ENCODE measurements around the gene MED12. TPM values are rescaled to one million over a fixed set of nuclear protein-coding genes. Genes with fewer than 3 reads are reported as not detected.

Gene MED12
- total RNA-seq, 2 experiments from 2014 or later: 49.0 to 50.2 TPM

DNA sequence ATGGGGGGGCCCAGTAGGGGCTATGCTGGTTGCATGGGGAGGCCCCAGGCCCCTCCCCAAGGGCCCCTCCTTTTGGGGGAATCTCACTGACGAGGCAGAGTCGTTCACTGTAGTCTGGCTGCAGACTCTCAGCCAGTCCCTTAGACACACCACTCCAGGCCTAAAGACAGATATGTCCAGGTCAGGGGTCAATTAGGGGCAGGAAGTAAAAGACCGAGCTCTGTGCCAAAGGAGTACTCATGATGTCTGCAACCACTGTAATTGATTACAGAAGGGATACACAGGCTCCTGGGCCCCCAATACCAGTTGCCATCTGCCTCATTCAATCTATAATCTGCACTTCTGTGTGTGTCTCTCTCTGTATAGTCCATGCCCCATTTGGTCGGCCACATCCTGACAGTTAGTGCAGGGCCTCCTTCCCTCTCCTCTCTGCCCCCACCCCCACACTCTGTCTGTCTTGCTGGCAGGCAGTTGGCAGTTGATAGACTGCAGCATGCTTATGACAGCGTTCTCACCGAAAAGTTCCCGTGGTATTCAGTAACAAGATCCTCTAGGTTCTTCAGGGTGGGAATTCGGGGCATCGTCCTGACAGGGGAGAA, 10.5 kb upstream of the MED12 start:
- H3K9me3 Mint-ChIP-seq (ENCODE audit: insufficient read depth): no peaks in the 10 kb centered on the region
- ATAC-seq: peak; percentile 12
- no peaks in the 10 kb centered on the region for H3K27me3 Mint-ChIP-seq (ENCODE audit: low read depth)
- H3K36me3 Mint-ChIP-seq (ENCODE audit: low read depth): peaks cover 70% of the 10 kb centered on the region
- ChIA-PET CTCF (no interaction called here), POLR2A (interaction anchor here (1.4 to 1.8 kb wide), 3 partner anchors 8 to 11 kb away, joined by 4 to 13 read pairs (median 4); partner anchors contain the start of gene MED12)
- DNase-seq: peak; percentile 76
- peak overlapping the region; percentile 94 for H3K4me3 Mint-ChIP-seq
- peak overlapping the region; percentile 98 for H3K27ac Mint-ChIP-seq
- H3K4me1 Mint-ChIP-seq (ENCODE audit: low read depth): peaks cover 62% of the 10 kb centered on the region

DNA sequence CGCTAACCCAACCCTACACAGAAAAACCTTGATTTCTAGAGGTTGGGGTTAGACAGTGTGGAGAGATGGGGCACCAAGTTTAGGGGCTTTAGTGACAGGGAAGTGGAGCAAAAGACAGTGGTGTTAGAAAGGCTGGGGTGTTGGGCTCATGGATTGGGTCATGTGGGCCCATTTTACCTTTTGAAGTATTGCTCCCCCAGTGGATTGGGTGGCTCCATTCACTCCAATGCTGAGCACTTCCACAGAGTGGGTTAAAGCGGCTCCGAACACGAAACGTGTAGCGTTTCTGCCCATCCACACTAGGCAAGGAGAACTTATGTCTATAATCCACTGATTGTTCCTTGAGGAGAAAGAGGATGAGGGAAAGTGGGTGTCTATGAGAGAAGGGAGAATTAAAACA, 9.3 kb upstream of the MED12 start:
- H3K4me3 Mint-ChIP-seq: peak overlapping the region; percentile 94
- DNase-seq: peak; percentile 40
- no peaks in the 10 kb centered on the region for H3K27me3 Mint-ChIP-seq (ENCODE audit: low read depth)
- H3K36me3 Mint-ChIP-seq (ENCODE audit: low read depth): peaks cover 65% of the 10 kb centered on the region
- ChIA-PET CTCF (no interaction called here), POLR2A (interaction anchor here (1.3 to 1.8 kb wide), 4 partner anchors 9 to 12 kb away, joined by 4 to 13 read pairs (median 4); partner anchors contain the start of gene MED12)
- peak overlapping the region; percentile 98 for H3K27ac Mint-ChIP-seq
- peaks cover 55% of the 10 kb centered on the region for H3K4me1 Mint-ChIP-seq (ENCODE audit: low read depth)
- no peak for ATAC-seq
- H3K9me3 Mint-ChIP-seq (ENCODE audit: insufficient read depth): no peaks in the 10 kb centered on the region

DNA sequence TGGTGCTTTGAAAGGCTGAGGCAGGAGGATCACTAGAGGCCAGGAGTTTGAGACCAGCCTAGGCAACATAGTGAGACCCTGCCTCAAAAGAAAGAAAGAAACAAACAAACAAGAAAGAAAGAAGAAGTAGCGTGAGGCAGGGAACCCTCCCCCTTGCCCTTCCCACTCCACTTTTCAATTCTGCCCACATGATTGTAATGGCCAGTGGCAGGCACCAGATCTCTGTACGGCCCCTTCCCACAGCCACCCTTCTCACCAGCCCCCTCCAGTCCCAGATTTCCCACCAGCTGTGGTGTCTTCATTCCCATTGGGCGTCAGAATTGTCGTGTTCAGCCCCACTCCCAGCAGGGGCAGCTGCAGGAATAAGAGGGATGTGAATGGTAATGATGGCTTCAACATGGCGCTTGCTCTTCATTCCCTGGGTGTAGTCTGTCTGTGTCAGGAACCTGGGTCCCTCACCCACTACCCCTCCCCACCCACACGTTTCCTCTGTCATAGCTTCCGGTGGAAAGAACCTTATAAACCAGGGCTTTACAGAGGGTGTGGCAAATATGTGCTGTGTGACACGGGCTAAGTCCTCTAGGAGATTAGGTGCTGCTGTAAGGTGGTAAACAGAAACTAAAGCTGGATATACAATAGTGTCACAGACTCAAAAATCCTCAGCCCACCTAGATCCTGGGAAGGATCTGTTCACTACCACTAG, 7.1 kb upstream of the MED12 start, which contains the start of gene IL2RG:
Gene IL2RG (minus strand): TSS at position 437 of the 703 bp plus-strand sequence. CDS start 38 bp downstream, at position 399.
- POLR2A ChIA-PET: interaction anchor here (0.7 to 4.8 kb wide), 17 partner anchors 10 to 255 kb away, joined by 3 to 89 read pairs (median 5); partner anchors contain the start of genes FOXO4, NONO, SNX12 and TAF1
- peaks cover 49% of the 10 kb centered on the region for H3K36me3 Mint-ChIP-seq (ENCODE audit: low read depth)

DNA sequence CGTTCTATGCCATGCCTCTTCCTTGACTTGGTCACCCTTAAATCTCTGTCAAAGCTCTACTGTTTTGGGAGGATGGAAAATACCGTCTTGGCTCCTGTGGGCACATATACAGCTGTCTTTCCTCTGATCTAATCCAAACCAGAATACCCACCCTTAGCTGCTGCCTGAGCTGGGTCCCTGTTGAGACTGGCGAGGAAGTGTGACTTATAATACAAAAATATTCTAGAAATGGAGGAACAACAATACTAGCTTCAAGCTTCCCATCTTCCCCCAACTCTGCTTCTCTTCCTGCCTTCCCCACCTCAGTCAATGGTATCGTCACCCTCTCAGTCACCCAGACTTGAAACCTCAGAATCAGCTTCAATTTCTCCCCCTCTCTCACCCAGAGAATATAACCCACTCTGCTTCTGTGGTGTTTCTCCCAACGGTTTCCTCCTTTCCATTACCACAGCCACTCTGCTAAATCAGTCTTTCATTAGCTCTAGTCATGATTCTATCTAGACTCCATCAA, 6.4 kb upstream of the MED12 start:
- CTCF ChIA-PET: interaction anchor here (0.7 to 2.8 kb wide), 6 partner anchors 9 to 142 kb away, joined by 3 to 28 read pairs (median 6); no protein-coding TSS in a partner anchor
- peak overlapping the region; percentile 98 for H3K27ac Mint-ChIP-seq
- peak overlapping the region; percentile 94 for H3K4me3 Mint-ChIP-seq
- no peaks in the 10 kb centered on the region for H3K27me3 Mint-ChIP-seq (ENCODE audit: low read depth)
- peaks cover 45% of the 10 kb centered on the region for H3K36me3 Mint-ChIP-seq (ENCODE audit: low read depth)
- H3K4me1 Mint-ChIP-seq (ENCODE audit: low read depth): peaks cover 37% of the 10 kb centered on the region
- H3K9me3 Mint-ChIP-seq (ENCODE audit: insufficient read depth): no peaks in the 10 kb centered on the region
- peak; percentile 31 for ATAC-seq
- peak; percentile 31 for DNase-seq
- POLR2A ChIA-PET: interaction anchor here (0.8 to 4.8 kb wide), 16 partner anchors 10 to 255 kb away, joined by 3 to 89 read pairs (median 6); partner anchors contain the start of genes FOXO4, NONO, SNX12 and TAF1

More for the DNA sequence above, 7.1 kb upstream of the MED12 start, which contains the start of gene IL2RG:
- Mint-ChIP-seq H3K27ac (peak within 1 kb of the TSS; percentile 98), H3K9me3 (ENCODE audit: insufficient read depth) (no peaks in the 10 kb centered on the region), H3K27me3 (ENCODE audit: low read depth) (no peaks in the 10 kb centered on the region), H3K4me1 (ENCODE audit: low read depth) (peaks cover 42% of the 10 kb centered on the region), H3K4me3 (peak within 1 kb of the TSS; percentile 94)
- CTCF ChIA-PET: interaction anchor here (0.7 to 2.8 kb wide), 6 partner anchors 8 to 141 kb away, joined by 3 to 28 read pairs (median 6); no protein-coding TSS in a partner anchor
- DNase-seq (peak; percentile 86), ATAC-seq (peak; percentile 80)

DNA sequence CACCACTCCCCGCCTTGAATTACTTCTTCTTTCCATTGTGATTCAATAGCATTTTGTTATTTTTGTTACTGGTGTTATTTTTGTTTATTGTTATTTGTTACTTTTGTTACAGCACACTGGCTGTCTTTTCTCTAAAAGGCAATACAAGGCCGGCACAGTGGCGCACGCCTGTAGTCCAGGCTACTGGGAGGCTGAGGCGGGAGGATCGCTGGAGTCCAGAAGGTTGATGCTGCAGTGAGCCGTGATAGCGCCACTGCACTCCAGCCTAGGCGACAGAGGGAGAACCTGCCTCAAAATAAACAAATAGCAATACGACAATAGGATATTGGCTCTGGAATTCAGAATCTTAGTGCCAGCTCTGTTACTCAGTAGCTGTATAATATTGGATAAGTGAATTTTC, 1.0 kb upstream of the MED12 start:
- Mint-ChIP-seq H3K27ac (no peak overlapping the region), H3K4me1 (ENCODE audit: low read depth) (peaks cover 35% of the 10 kb centered on the region), H3K4me3 (no peak overlapping the region), H3K36me3 (ENCODE audit: low read depth) (peaks cover 24% of the 10 kb centered on the region), H3K9me3 (ENCODE audit: insufficient read depth) (no peaks in the 10 kb centered on the region), H3K27me3 (ENCODE audit: low read depth) (no peaks in the 10 kb centered on the region)
- POLR2A ChIA-PET: interaction anchor here (0.6 to 4.5 kb wide), 8 partner anchors 9 to 984 kb away, joined by 3 to 58 read pairs (median 10); partner anchors contain the start of genes CXorf65 and TAF1
- no peak for DNase-seq
- no peak for ATAC-seq
- CTCF ChIA-PET: interaction anchor here (1.0 to 3.7 kb wide), 7 partner anchors 10 to 148 kb away, joined by 3 to 40 read pairs (median 5); no protein-coding TSS in a partner anchor

DNA sequence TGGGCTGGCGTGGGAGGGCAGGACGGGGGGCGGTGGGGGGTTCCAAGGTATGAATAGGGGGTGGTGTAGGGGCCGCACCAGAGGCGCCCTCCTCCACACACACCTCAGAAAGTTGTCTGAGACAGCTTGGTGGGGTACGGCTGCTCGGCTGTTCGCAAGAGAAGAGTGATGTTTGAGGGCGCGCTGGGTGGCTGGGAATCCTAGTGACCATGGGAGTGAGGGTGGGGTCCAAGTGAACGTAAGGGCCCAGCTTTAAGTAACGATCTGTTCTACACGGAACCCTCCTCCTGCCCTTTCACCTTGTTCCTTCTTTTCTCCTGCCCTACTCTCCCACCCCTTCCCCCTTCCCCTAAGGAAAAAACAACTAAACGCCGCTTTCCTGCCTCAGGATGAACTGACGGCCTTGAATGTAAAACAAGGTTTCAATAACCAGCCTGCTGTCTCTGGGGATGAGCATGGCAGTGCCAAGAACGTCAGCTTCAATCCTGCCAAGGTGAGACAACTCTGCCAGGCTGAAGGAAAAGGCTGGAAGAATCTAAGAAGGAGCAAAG, 664 bp downstream of the MED12 start:
- Mint-ChIP-seq H3K27me3 (ENCODE audit: low read depth) (no peaks in the 10 kb centered on the region), H3K9me3 (ENCODE audit: insufficient read depth) (no peaks in the 10 kb centered on the region), H3K36me3 (ENCODE audit: low read depth) (peaks cover 35% of the 10 kb centered on the region), H3K4me1 (ENCODE audit: low read depth) (peaks cover 27% of the 10 kb centered on the region), H3K4me3 (peak overlapping the region; percentile 77), H3K27ac (peak overlapping the region; percentile 84)
- POLR2A ChIA-PET: interaction anchor here (0.7 to 4.5 kb wide), 16 partner anchors 9 to 553 kb away, joined by 3 to 58 read pairs (median 6); partner anchors contain the start of genes CXorf65, FOXO4, NONO and TAF1
- ATAC-seq: no peak
- DNase-seq: no peak
- CTCF ChIA-PET: interaction anchor here (1.0 to 3.7 kb wide), 6 partner anchors 9 to 149 kb away, joined by 3 to 40 read pairs (median 7); no protein-coding TSS in a partner anchor

DNA sequence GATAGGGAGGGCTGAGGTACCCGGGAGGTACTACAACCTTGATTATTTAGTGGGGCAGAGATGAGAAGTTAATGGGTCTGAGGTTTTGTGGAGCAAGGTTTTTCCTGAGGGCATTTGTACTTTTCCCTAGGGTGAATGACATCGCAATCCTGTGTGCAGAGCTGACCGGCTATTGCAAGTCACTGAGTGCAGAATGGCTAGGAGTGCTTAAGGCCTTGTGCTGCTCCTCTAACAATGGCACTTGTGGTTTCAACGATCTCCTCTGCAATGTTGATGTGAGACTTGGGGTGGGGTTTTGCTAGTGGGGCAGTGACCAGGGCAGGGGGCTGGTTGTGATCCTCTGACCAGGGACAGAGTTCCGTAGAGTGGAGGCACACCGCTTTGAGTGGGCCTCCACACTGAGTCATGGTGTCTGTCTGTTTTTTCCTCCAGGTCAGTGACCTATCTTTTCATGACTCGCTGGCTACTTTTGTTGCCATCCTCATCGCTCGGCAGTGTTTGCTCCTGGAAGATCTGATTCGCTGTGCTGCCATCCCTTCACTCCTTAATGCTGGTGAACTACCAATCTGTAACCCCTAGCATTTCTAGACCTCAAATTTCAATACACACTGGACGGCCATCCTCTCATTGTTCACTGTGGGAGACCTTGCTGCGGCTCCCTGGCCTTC, 9.9 kb downstream of the MED12 start:
- POLR2A ChIA-PET: interaction anchor here (0.7 to 2.4 kb wide), 5 partner anchors 11 to 32 kb away, joined by 3 to 12 read pairs (median 3); partner anchors contain the start of gene MED12
- peak overlapping the region; percentile 37 for H3K27ac Mint-ChIP-seq
- no peak overlapping the region for H3K4me3 Mint-ChIP-seq

DNA sequence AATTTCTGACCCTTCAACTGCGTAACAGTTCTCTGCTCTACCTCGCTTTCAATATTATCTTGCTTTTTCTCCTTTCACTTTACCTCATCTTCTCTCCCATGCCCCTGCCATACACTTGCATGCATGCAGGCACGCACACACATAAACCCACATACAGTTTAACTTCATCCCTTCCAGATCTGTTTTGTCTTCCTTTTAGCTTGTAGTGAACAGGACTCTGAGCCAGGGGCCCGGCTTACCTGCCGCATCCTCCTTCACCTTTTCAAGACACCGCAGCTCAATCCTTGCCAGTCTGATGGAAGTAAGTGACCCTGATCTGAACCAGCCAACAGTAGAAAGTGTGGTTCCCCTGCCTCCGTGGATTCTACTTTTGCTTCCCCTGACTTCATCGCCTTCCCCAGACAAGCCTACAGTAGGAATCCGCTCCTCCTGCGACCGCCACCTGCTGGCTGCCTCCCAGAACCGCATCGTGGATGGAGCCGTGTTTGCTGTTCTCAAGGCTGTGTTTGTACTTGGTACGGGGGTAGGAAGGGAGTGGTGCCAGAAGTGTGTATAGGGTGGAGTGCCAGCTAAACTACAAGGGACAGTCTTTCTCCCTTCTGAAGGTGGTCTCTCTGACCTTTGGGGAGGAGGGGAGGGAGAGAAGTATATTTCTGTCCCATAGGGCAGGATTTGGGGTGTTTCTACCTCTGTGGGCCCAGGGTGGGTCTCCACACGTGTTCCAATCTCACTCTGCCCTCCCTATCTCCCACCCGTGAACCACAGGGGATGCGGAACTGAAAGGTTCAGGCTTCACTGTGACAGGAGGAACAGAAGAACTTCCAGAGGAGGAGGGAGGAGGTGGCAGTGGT, 10.7 kb downstream of the MED12 start:
- Mint-ChIP-seq H3K4me3 (no peak overlapping the region), H3K36me3 (ENCODE audit: low read depth) (peaks cover 59% of the 10 kb centered on the region), H3K4me1 (ENCODE audit: low read depth) (peaks cover 22% of the 10 kb centered on the region), H3K27ac (peak overlapping the region; percentile 80), H3K27me3 (ENCODE audit: low read depth) (no peaks in the 10 kb centered on the region), H3K9me3 (ENCODE audit: insufficient read depth) (no peaks in the 10 kb centered on the region)
- ChIA-PET POLR2A (interaction anchor here (0.7 to 2.4 kb wide), 5 partner anchors 11 to 32 kb away, joined by 3 to 12 read pairs (median 3); partner anchors contain the start of gene MED12), CTCF (interaction anchor here (0.7 to 5.4 kb wide), 11 partner anchors 10 to 55 kb away, joined by 3 to 90 read pairs (median 5); partner anchors contain the start of genes CXorf65, IL2RG and MED12)
- peak; percentile 80 for DNase-seq
- peak; percentile 91 for ATAC-seq

More for the DNA sequence above, 9.9 kb downstream of the MED12 start:
- H3K36me3 Mint-ChIP-seq (ENCODE audit: low read depth): peaks cover 62% of the 10 kb centered on the region
- ATAC-seq: no peak
- no peaks in the 10 kb centered on the region for H3K27me3 Mint-ChIP-seq (ENCODE audit: low read depth)
- H3K4me1 Mint-ChIP-seq (ENCODE audit: low read depth): peaks cover 22% of the 10 kb centered on the region
- no peak for DNase-seq
- CTCF ChIA-PET: interaction anchor here (0.7 to 5.4 kb wide), 9 partner anchors 9 to 54 kb away, joined by 3 to 90 read pairs (median 5); partner anchors contain the start of genes CXorf65, IL2RG and MED12
- H3K9me3 Mint-ChIP-seq (ENCODE audit: insufficient read depth): no peaks in the 10 kb centered on the region

DNA sequence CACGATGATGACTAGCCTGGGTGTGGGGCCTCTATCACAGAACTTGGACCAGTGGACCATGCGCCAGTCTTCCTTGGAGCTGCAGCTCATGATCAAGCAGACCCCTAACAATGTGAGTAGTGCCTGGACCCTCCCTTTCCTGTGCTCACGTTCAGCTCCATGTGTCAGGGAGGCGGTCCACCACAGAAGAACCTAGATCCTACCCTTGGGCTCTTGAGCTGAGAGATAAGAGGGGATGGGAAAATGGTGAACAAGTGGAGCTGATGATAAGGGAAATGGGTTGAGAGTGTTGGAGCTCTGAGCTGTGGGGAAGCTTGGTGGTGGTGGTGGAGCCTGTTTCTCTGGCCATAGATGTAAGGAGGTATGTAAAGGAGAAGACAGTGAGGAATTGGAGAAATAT, 13.1 kb downstream of the MED12 start:
- Mint-ChIP-seq H3K4me3 (no peak overlapping the region), H3K27me3 (ENCODE audit: low read depth) (no peaks in the 10 kb centered on the region), H3K9me3 (ENCODE audit: insufficient read depth) (no peaks in the 10 kb centered on the region), H3K36me3 (ENCODE audit: low read depth) (peaks cover 64% of the 10 kb centered on the region), H3K27ac (no peak overlapping the region), H3K4me1 (ENCODE audit: low read depth) (peaks cover 16% of the 10 kb centered on the region)
- ChIA-PET POLR2A (interaction anchor here (0.8 to 1.1 kb wide), 2 partner anchors 13 to 19 kb away, joined by 3 to 5 read pairs; partner anchors contain the start of gene MED12), CTCF (interaction anchor here (2.6 to 5.4 kb wide), 3 partner anchors 13 to 50 kb away, joined by 10 to 90 read pairs (median 27); partner anchors contain the start of genes CXorf65 and MED12)
- DNase-seq (no peak), ATAC-seq (no peak)

DNA sequence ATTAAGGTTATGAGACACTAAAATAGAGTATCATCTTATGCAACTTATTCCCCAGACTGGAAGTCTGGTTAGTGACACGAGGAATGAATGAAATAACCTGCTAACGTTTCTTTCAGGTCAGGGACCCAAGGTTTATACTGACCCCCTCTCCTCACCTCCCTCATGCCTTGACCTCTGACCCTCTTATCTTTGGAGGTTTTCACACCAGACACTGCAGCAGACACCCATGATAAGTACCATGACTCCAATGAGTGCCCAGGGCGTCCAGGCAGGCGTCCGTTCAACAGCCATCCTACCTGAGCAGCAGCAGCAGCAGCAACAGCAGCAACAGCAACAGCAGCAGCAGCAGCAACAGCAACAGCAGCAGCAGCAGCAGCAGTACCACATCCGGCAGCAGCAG, 22.0 kb downstream of the MED12 start:
- peak overlapping the region; percentile 75 for H3K27ac Mint-ChIP-seq

More for the DNA sequence above, 22.0 kb downstream of the MED12 start:
- no peak overlapping the region for H3K4me3 Mint-ChIP-seq
- no peaks in the 10 kb centered on the region for H3K9me3 Mint-ChIP-seq (ENCODE audit: insufficient read depth)
- peaks cover 13% of the 10 kb centered on the region for H3K4me1 Mint-ChIP-seq (ENCODE audit: low read depth)
- ChIA-PET CTCF (no interaction called here), POLR2A (no interaction called here)
- no peak for ATAC-seq
- H3K36me3 Mint-ChIP-seq (ENCODE audit: low read depth): peaks cover 42% of the 10 kb centered on the region
- no peak for DNase-seq
- no peaks in the 10 kb centered on the region for H3K27me3 Mint-ChIP-seq (ENCODE audit: low read depth)

All from activated CD8-positive, alpha-beta T cell treated with anti-CD3 and anti-CD28 coated beads, Interleukin-2, amount 10 ng/mL, durations not matched to agents 7 days and 5 days (primary cell).